OCI-LY3 (cell line): Measurements from ENCODE around the gene KLF4.

Experiments used
- EZH2phosphoT487 ChIP-seq: fragments of 200-600 bp; shearing (Covaris generic); IDR thresholded peaks from 2 replicates; pipeline ENCODE4 v1.6.1; 2018; ENCODE audit warnings: antibody characterized with exemption, mixed run types, low read depth
- TF ChIP-seq, protein P1 (sequence below): fragments of 200-600, 300-600 bp; sonication (generic); IDR thresholded peaks from 2 replicates; pipeline ENCODE4 v1.5.1; 2014; ENCODE audit warnings: antibody characterized with exemption, low read length, low read depth

DNA sequence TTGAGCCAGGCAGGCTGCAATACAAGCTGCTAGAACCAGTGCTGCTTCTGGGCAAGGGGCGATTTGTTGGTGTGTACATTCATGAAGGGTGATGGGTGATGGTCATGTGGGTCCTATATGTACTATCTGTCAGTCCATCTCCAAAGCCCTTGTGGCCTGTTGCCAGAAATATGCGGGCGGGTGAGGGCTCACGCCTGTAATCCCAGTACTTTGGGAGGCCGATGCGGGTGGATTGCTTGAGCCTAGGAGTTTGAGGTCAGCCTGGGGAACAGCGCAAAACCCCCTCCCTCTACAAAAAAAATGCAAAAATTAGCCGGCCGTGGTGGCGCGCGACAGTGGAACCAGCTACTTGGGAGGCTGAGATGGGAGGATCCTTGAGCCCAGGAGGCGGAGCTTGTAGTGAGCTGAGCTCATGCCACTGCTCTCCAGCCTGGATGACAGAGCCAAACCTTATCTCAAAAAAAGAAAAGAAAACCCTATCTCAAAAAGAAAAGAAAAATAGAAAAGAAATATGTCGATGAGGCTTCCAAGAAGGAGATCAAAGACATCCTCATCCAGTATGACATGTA is 45.0 kb upstream of the KLF4 start:
- TF ChIP-seq, protein P1, sequence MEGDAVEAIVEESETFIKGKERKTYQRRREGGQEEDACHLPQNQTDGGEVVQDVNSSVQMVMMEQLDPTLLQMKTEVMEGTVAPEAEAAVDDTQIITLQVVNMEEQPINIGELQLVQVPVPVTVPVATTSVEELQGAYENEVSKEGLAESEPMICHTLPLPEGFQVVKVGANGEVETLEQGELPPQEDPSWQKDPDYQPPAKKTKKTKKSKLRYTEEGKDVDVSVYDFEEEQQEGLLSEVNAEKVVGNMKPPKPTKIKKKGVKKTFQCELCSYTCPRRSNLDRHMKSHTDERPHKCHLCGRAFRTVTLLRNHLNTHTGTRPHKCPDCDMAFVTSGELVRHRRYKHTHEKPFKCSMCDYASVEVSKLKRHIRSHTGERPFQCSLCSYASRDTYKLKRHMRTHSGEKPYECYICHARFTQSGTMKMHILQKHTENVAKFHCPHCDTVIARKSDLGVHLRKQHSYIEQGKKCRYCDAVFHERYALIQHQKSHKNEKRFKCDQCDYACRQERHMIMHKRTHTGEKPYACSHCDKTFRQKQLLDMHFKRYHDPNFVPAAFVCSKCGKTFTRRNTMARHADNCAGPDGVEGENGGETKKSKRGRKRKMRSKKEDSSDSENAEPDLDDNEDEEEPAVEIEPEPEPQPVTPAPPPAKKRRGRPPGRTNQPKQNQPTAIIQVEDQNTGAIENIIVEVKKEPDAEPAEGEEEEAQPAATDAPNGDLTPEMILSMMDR: no peak
- no peak for TF ChIP-seq EZH2phosphoT487
